RWPE2 (cell line): ENCODE measurements around the gene NKX2-4.

Experiments
- ATAC-seq: fragments of 200-7000 bp; cut with Tn5 transposase; 3 replicates; pipeline ENCODE4 v1.9.1; 2021; ENCODE audit warnings: low read depth
- DNase-seq: peaks from one replicate; pipeline ENCODE4 v3.0.0-alpha.2; 2020; ENCODE audit warnings: low spot score
- H3K27ac ChIP-seq: fragments of 450-650 bp; 2 replicates; pipeline ENCODE4 v1.5.1; 2017; ENCODE audit warnings: mild to moderate bottlenecking; ENCODE audit not compliant: poor library complexity, severe bottlenecking
- H3K27me3 ChIP-seq: fragments of 250-450 bp; sonication (Bioruptor Pico); 2 replicates; pipeline ENCODE4 v1.5.1; 2021; ENCODE audit warnings: mild to moderate bottlenecking, moderate library complexity; ENCODE audit not compliant: insufficient read depth, poor library complexity, severe bottlenecking
- H3K36me3 ChIP-seq: fragments of 250-450 bp; sonication (Bioruptor Pico); 2 replicates; pipeline ENCODE4 v1.5.1; 2020; ENCODE audit warnings: low read depth, mild to moderate bottlenecking, moderate library complexity
- H3K4me1 ChIP-seq: fragments of 250-450 bp; sonication (Bioruptor Pico); 2 replicates; pipeline ENCODE4 v1.5.1; 2021; ENCODE audit warnings: mild to moderate bottlenecking, moderate library complexity; ENCODE audit not compliant: insufficient read depth, poor library complexity, severe bottlenecking
- H3K4me3 ChIP-seq: fragments of 250-450 bp; sonication (Bioruptor Pico); 2 replicates; pipeline ENCODE4 v1.5.1; 2021; ENCODE audit warnings: mild to moderate bottlenecking, moderate library complexity; ENCODE audit not compliant: severe bottlenecking
- H3K9me3 ChIP-seq: fragments of 250-450 bp; sonication (Bioruptor Pico); 2 replicates; pipeline ENCODE4 v1.5.1; 2021; ENCODE audit warnings: mild to moderate bottlenecking, moderate library complexity; ENCODE audit not compliant: severe bottlenecking
- TF ChIP-seq, protein P1 (sequence below): fragments of 450-650 bp; IDR thresholded peaks from one replicate; pipeline ENCODE4 v1.5.1; 2017; ENCODE audit warnings: mild to moderate bottlenecking, moderate library complexity; ENCODE audit not compliant: poor library complexity, severe bottlenecking

NKX2-4 gene

GRCh38 chr20:21394551-21394950, 2.8 kb downstream of the NKX2-4 start:
- Histone ChIP-seq H3K4me3 (no peak overlapping the region), H3K9me3 (no peaks in the 10 kb centered on the region), H3K27me3 (peaks cover 69% of the 10 kb centered on the region), H3K36me3 (peaks cover 6% of the 10 kb centered on the region), H3K4me1 (no peaks in the 10 kb centered on the region), H3K27ac (no peak overlapping the region)
- no peak for DNase-seq
- ATAC-seq = no peak
- TF ChIP-seq, protein P1, sequence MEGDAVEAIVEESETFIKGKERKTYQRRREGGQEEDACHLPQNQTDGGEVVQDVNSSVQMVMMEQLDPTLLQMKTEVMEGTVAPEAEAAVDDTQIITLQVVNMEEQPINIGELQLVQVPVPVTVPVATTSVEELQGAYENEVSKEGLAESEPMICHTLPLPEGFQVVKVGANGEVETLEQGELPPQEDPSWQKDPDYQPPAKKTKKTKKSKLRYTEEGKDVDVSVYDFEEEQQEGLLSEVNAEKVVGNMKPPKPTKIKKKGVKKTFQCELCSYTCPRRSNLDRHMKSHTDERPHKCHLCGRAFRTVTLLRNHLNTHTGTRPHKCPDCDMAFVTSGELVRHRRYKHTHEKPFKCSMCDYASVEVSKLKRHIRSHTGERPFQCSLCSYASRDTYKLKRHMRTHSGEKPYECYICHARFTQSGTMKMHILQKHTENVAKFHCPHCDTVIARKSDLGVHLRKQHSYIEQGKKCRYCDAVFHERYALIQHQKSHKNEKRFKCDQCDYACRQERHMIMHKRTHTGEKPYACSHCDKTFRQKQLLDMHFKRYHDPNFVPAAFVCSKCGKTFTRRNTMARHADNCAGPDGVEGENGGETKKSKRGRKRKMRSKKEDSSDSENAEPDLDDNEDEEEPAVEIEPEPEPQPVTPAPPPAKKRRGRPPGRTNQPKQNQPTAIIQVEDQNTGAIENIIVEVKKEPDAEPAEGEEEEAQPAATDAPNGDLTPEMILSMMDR = no peak

DNA sequence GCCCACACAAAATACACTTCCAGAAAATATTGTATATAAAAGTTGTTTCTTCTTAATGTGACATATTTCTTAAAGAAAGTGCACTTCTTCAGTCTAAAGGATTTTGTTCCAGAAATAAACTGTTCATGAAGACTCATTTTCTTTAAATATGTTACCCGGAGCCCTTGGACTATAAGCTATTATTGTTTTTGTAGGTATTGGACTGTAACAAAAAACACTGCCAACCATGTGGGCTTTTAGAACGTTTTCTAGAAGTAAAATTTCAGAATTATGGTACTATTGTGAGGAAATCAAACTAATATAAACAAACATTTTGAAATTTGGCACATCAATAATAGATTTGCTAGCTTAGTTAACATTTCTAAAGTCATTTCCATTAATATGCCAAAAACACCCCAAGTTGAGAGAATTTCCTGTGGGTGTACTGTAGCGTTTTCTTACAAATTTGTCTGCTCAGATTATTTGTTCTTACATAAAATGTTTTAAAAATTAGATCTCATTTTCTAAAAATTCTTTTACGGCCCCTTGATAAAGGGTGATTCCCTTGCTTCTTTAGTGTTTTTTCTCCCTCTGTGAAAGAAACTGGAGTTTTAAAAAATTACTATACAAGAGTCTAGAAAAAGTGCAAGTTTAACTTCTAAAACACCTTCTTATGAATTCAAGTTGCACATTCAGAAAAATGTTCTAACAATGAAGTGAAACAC, 3.4 kb downstream of the NKX2-4 start:
- H3K36me3 ChIP-seq = peaks cover 11% of the 10 kb centered on the region
- TF ChIP-seq, protein P1 = no peak
- ATAC-seq (no peak), DNase-seq (no peak)
- H3K27ac ChIP-seq = no peak overlapping the region
- peaks cover 63% of the 10 kb centered on the region for H3K27me3 ChIP-seq
- no peak overlapping the region for H3K4me3 ChIP-seq
- no peaks in the 10 kb centered on the region for H3K4me1 ChIP-seq
- no peaks in the 10 kb centered on the region for H3K9me3 ChIP-seq

- Histone ChIP-seq H3K27ac (no peak overlapping the region), H3K9me3 (no peaks in the 10 kb centered on the region)
Measured at GRCh38 chr20:21393166-21393565, 4.2 kb downstream of the NKX2-4 start.

GRCh38 chr20:21391972-21392352, 5.4 kb downstream of the NKX2-4 start:
- DNase-seq = no peak
- H3K4me1 ChIP-seq = no peaks in the 10 kb centered on the region
- ATAC-seq = no peak
- TF ChIP-seq, protein P1 = no peak
- peaks cover 45% of the 10 kb centered on the region for H3K27me3 ChIP-seq
- no peaks in the 10 kb centered on the region for H3K9me3 ChIP-seq
- H3K27ac ChIP-seq = no peak overlapping the region
- H3K4me3 ChIP-seq = no peak overlapping the region
- peaks cover 28% of the 10 kb centered on the region for H3K36me3 ChIP-seq

More at GRCh38 chr20:21393166-21393565, 4.2 kb downstream of the NKX2-4 start:
- H3K36me3 ChIP-seq = peaks cover 19% of the 10 kb centered on the region
- peaks cover 55% of the 10 kb centered on the region for H3K27me3 ChIP-seq
- no peaks in the 10 kb centered on the region for H3K4me1 ChIP-seq
- ATAC-seq (no peak), DNase-seq (no peak)
- H3K4me3 ChIP-seq = no peak overlapping the region
- TF ChIP-seq, protein P1 = no peak

DNA sequence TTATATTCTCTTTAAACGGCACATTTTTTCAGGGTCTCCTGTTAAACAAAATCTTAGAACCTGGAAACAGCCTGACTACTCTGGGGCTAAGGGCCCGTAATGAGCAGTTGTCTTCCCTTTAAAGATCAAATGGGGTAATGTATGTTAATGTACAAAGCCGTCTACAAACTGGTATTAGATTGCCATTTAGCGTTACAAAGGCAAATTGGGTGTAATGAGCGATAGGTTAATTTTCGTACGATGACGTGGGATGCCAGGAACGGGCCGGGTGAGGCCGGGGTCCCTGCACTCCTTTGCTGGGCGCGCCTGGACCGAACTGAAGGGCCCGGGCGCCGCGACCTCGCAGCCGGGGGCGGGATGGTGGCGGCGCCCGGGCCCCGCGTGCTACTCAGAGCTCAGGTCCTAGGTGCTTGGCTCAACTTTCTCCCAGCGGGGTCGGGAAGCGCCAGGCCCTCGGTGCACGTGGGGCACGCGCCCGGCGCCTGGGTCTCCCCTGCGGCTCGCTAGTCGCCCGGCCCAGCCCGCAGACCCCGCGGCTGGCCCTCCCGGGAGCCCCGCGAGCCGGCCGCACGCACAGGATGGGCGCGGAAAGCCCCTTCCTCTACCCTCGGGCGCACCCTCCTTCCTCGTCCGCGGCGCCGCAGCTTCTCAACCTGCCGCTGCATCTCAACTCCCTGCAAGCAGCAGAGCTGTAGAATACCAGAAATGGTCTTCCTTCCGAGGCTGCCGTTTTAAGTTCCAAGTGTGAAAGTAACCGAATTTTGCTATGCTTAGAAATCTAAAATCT, 5.9 kb downstream of the NKX2-4 start:
- DNase-seq (no peak), ATAC-seq (no peak)
- Histone ChIP-seq H3K4me1 (no peaks in the 10 kb centered on the region), H3K4me3 (no peak overlapping the region), H3K27ac (no peak overlapping the region), H3K27me3 (peaks cover 40% of the 10 kb centered on the region), H3K36me3 (peaks cover 34% of the 10 kb centered on the region), H3K9me3 (no peaks in the 10 kb centered on the region)
- TF ChIP-seq, protein P1 = no peak
